IPS-20b (cell line): ENCODE data around the gene LRRC46.
A peak's percentile ranks its signal among the peaks of the same experiment; 100 is the strongest.

Source experiments
- H3K27ac ChIP-seq: one replicate; pipeline ENCODE4 v1.5.1; 2013; ENCODE audit warnings: low read length
- H3K27me3 ChIP-seq: 2 replicates; pipeline ENCODE4 v1.6.1; 2013; ENCODE audit warnings: mild to moderate bottlenecking, low read length, inconsistent platforms; ENCODE audit not compliant: insufficient read depth
- H3K36me3 ChIP-seq: 2 replicates; pipeline ENCODE4 v1.6.1; 2013; ENCODE audit warnings: low read depth, mild to moderate bottlenecking, inconsistent platforms, low read length, moderate library complexity; ENCODE audit not compliant: insufficient read depth
- H3K4me1 ChIP-seq: 2 replicates; pipeline ENCODE4 v1.6.1; 2013; ENCODE audit warnings: mild to moderate bottlenecking, control low read depth, inconsistent platforms, low read length, moderate library complexity; ENCODE audit not compliant: insufficient read depth
- H3K4me3 ChIP-seq: 2 replicates; pipeline ENCODE4 v1.5.1; 2013; ENCODE audit warnings: mild to moderate bottlenecking, low read length, inconsistent platforms
- H3K9ac ChIP-seq: 2 replicates; pipeline ENCODE4 v1.6.1; 2013; ENCODE audit warnings: low read depth, mild to moderate bottlenecking, inconsistent platforms, low read length, moderate library complexity
- H3K9me3 ChIP-seq: 2 replicates; pipeline ENCODE4 v1.6.1; 2013; ENCODE audit warnings: mild to moderate bottlenecking, low read depth, low read length, inconsistent platforms; ENCODE audit not compliant: insufficient read depth

LRRC46 gene

GRCh38 chr17:47860386-47860785 is 28.9 kb downstream of the LRRC46 start:
- Histone ChIP-seq H3K9ac (no peak overlapping the region), H3K36me3 (no peaks in the 10 kb centered on the region), H3K4me1 (no peaks in the 10 kb centered on the region), H3K9me3 (no peaks in the 10 kb centered on the region), H3K27me3 (peaks cover 46% of the 10 kb centered on the region), H3K4me3 (no peak overlapping the region), H3K27ac (no peak overlapping the region)

- H3K27ac ChIP-seq = no peak overlapping the region
- peaks cover 48% of the 10 kb centered on the region for H3K27me3 ChIP-seq
- H3K36me3 ChIP-seq = no peaks in the 10 kb centered on the region
- H3K9me3 ChIP-seq = no peaks in the 10 kb centered on the region
- H3K4me1 ChIP-seq = no peaks in the 10 kb centered on the region
- H3K9ac ChIP-seq = no peak overlapping the region
- no peak overlapping the region for H3K4me3 ChIP-seq
These were observed 31.4 kb downstream of the LRRC46 start for GRCh38 chr17:47862621-47863440.

- Histone ChIP-seq H3K9me3 (no peaks in the 10 kb centered on the region), H3K36me3 (no peaks in the 10 kb centered on the region), H3K27me3 (peaks cover 50% of the 10 kb centered on the region), H3K4me1 (peaks cover under 1% of the 10 kb centered on the region; the same call in 1 of the 2 replicates), H3K4me3 (no peak overlapping the region), H3K9ac (no peak overlapping the region), H3K27ac (no peak overlapping the region)
These were observed 33.3 kb downstream of the LRRC46 start for GRCh38 chr17:47864791-47865216.

GRCh38 chr17:47866941-47867340 is 35.5 kb downstream of the LRRC46 start:
- Histone ChIP-seq H3K4me1 (peaks cover 9% of the 10 kb centered on the region; the same call in 1 of the 2 replicates), H3K36me3 (no peaks in the 10 kb centered on the region), H3K27me3 (peaks cover 67% of the 10 kb centered on the region), H3K27ac (no peak overlapping the region), H3K9me3 (no peaks in the 10 kb centered on the region), H3K4me3 (no peak overlapping the region), H3K9ac (no peak overlapping the region)

GRCh38 chr17:47867813-47868533 is 36.5 kb downstream of the LRRC46 start:
- Histone ChIP-seq H3K4me1 (peaks cover 9% of the 10 kb centered on the region; the same call in 1 of the 2 replicates), H3K4me3 (no peak overlapping the region), H3K27me3 (peaks cover 71% of the 10 kb centered on the region), H3K9ac (no peak overlapping the region), H3K27ac (no peak overlapping the region), H3K36me3 (no peaks in the 10 kb centered on the region), H3K9me3 (no peaks in the 10 kb centered on the region)

GRCh38 chr17:47869114-47869513 is 37.6 kb downstream of the LRRC46 start:
- Histone ChIP-seq H3K4me1 (peaks cover 18% of the 10 kb centered on the region; the same call in 1 of the 2 replicates), H3K9me3 (no peaks in the 10 kb centered on the region), H3K36me3 (no peaks in the 10 kb centered on the region), H3K27ac (no peak overlapping the region), H3K27me3 (peaks cover 82% of the 10 kb centered on the region), H3K4me3 (no peak overlapping the region), H3K9ac (no peak overlapping the region)

GRCh38 chr17:47870056-47870455 is 38.6 kb downstream of the LRRC46 start:
- no peaks in the 10 kb centered on the region for H3K9me3 ChIP-seq
- H3K4me3 ChIP-seq = 0 out of 2 replicates have a peak overlapping the region, but pooled peaks have one; percentile 0
- H3K9ac ChIP-seq = no peak overlapping the region
- H3K27me3 ChIP-seq = peaks cover 87% of the 10 kb centered on the region
- peaks cover 18% of the 10 kb centered on the region; the same call in 1 of the 2 replicates for H3K4me1 ChIP-seq
- no peaks in the 10 kb centered on the region for H3K36me3 ChIP-seq
- no peak overlapping the region for H3K27ac ChIP-seq

- H3K9me3 ChIP-seq = no peaks in the 10 kb centered on the region
- no peak overlapping the region for H3K9ac ChIP-seq
These were observed 39.6 kb downstream of the LRRC46 start for GRCh38 chr17:47871048-47871447.

GRCh38 chr17:47872019-47872650 is 40.7 kb downstream of the LRRC46 start:
- H3K27me3 ChIP-seq = peaks cover 75% of the 10 kb centered on the region

More at GRCh38 chr17:47871048-47871447, 39.6 kb downstream of the LRRC46 start:
- Histone ChIP-seq H3K27me3 (peaks cover 82% of the 10 kb centered on the region), H3K27ac (no peak overlapping the region), H3K4me3 (no peak overlapping the region), H3K36me3 (no peaks in the 10 kb centered on the region), H3K4me1 (peaks cover 18% of the 10 kb centered on the region; the same call in 1 of the 2 replicates)

GRCh38 chr17:47872651-47873161 is 41.2 kb downstream of the LRRC46 start:
- no peaks in the 10 kb centered on the region for H3K9me3 ChIP-seq
- H3K27me3 ChIP-seq = peaks cover 70% of the 10 kb centered on the region
- peaks cover 18% of the 10 kb centered on the region; the same call in 1 of the 2 replicates for H3K4me1 ChIP-seq
- H3K4me3 ChIP-seq = peak overlapping the region; percentile 62; the same call in 1 of the 2 replicates
- H3K27ac ChIP-seq = no peak overlapping the region
- H3K36me3 ChIP-seq = no peaks in the 10 kb centered on the region
- H3K9ac ChIP-seq = no peak overlapping the region

More at GRCh38 chr17:47872019-47872650, 40.7 kb downstream of the LRRC46 start:
- Histone ChIP-seq H3K27ac (no peak overlapping the region), H3K4me1 (peaks cover 18% of the 10 kb centered on the region; the same call in 1 of the 2 replicates), H3K36me3 (no peaks in the 10 kb centered on the region), H3K9me3 (no peaks in the 10 kb centered on the region), H3K9ac (peak overlapping the region; percentile 39; the same call in 1 of the 2 replicates), H3K4me3 (peak overlapping the region; percentile 62)
